ENCODE data around the gene RGS17. TPM values are rescaled to one million over a fixed set of nuclear protein-coding genes. Genes with fewer than 3 reads are reported as not detected.
A peak's percentile ranks its signal among the peaks of the same experiment; 100 is the strongest.

Gene RGS17
- total and polyA plus RNA-seq, 2 of the 13 experiments (the other 11 are each of a cell fraction or from before 2014, with no cell fraction given): 0.04 TPM; not detected in 1

DNA sequence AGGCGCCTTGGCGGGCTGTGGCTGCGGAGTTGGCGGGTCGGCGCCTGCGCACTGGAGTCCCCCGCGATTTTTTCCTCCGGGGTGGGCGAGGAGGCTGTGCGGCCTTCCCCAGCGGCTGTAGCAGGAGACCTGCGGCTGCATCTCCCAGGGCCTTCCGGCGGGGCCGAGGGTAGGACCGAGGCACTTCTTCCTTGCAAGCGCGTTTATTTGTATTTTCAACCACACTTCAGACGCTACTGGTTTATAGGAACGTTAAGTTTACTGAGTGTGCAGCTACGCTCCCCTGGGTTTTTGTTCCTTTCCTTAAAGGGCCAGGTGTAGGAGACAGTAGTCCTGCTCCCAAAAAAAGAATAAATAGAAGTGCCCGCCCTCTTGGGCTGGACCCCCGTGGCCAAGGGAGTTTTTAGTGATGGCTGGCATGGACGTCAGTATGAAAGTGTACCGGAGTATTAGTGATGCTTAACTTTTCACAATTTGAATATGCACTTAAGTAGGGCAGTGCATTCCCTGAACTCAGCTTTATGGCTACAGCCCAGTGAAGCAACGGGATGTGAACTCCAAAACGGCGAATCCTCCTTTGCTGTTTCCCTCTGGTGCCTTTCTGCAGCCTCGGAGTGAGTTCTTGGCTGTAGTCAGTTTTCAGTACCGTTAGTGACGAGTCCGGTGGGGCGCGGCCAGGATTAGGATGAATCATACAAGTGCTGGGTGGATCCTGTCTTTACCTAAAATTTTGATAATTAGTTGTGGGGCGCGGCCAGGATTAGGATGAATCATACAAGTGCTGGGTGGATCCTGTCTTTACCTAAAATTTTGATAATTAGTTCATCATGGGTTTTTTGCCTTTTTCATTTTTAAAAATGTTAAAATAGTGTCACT, 147.2 kb downstream of the RGS17 start (continued):
- no peak for TF ChIP-seq MEIS1 (CRISPR knock-in tag; IDR thresholded peaks at IDR 0.05; ENCODE audit: borderline replicate concordance)
- TF ChIP-seq ZFP62 (CRISPR knock-in tag; IDR thresholded peaks at IDR 0.05): no peak
- no peak for TF ChIP-seq GTF3A (CRISPR knock-in tag; conservative IDR thresholded peaks at IDR 0.05)
- no peak for TF ChIP-seq THAP8 (CRISPR knock-in tag; IDR thresholded peaks at IDR 0.05; ENCODE audit: borderline replicate concordance)
- TF ChIP-seq ZNF225 (CRISPR knock-in tag; IDR thresholded peaks at IDR 0.05): peak; percentile 28; the same call in 1 of the 2 replicates
- 0 out of 2 replicates have a peak, but pooled peaks have one; percentile 28 for TF ChIP-seq NFIC (IDR thresholded peaks at IDR 0.05; ENCODE audit: low read length)
- no peak for TF ChIP-seq MTF1 (CRISPR knock-in tag; IDR thresholded peaks at IDR 0.05)
- TF ChIP-seq, protein P1, sequence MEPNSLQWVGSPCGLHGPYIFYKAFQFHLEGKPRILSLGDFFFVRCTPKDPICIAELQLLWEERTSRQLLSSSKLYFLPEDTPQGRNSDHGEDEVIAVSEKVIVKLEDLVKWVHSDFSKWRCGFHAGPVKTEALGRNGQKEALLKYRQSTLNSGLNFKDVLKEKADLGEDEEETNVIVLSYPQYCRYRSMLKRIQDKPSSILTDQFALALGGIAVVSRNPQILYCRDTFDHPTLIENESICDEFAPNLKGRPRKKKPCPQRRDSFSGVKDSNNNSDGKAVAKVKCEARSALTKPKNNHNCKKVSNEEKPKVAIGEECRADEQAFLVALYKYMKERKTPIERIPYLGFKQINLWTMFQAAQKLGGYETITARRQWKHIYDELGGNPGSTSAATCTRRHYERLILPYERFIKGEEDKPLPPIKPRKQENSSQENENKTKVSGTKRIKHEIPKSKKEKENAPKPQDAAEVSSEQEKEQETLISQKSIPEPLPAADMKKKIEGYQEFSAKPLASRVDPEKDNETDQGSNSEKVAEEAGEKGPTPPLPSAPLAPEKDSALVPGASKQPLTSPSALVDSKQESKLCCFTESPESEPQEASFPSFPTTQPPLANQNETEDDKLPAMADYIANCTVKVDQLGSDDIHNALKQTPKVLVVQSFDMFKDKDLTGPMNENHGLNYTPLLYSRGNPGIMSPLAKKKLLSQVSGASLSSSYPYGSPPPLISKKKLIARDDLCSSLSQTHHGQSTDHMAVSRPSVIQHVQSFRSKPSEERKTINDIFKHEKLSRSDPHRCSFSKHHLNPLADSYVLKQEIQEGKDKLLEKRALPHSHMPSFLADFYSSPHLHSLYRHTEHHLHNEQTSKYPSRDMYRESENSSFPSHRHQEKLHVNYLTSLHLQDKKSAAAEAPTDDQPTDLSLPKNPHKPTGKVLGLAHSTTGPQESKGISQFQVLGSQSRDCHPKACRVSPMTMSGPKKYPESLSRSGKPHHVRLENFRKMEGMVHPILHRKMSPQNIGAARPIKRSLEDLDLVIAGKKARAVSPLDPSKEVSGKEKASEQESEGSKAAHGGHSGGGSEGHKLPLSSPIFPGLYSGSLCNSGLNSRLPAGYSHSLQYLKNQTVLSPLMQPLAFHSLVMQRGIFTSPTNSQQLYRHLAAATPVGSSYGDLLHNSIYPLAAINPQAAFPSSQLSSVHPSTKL (CRISPR knock-in tag; IDR thresholded peaks at IDR 0.05): no peak
- no peak for TF ChIP-seq HNF4G (IDR thresholded peaks at IDR 0.05; ENCODE audit: borderline replicate concordance, low read depth, low read length)
- no peak for TF ChIP-seq HNF4G (CRISPR knock-in tag; IDR thresholded peaks at IDR 0.05; ENCODE audit: borderline replicate concordance, low read depth)
- TF ChIP-seq POGZ (CRISPR knock-in tag; IDR thresholded peaks at IDR 0.05): no peak
- no peak for TF ChIP-seq NR2F1 (CRISPR knock-in tag; IDR thresholded peaks at IDR 0.05)
- TF ChIP-seq POGK (CRISPR knock-in tag; conservative IDR thresholded peaks at IDR 0.05): no peak
- TF ChIP-seq HNRNPLL (IDR thresholded peaks at IDR 0.05; ENCODE audit: low read depth, low read length, poor library complexity, severe bottlenecking): peak; percentile 96
- TF ChIP-seq FOXJ3 (CRISPR knock-in tag; IDR thresholded peaks at IDR 0.05; ENCODE audit: borderline replicate concordance): peak; percentile 65; the same call in 1 of the 2 replicates
- TF ChIP-seq, protein P2, sequence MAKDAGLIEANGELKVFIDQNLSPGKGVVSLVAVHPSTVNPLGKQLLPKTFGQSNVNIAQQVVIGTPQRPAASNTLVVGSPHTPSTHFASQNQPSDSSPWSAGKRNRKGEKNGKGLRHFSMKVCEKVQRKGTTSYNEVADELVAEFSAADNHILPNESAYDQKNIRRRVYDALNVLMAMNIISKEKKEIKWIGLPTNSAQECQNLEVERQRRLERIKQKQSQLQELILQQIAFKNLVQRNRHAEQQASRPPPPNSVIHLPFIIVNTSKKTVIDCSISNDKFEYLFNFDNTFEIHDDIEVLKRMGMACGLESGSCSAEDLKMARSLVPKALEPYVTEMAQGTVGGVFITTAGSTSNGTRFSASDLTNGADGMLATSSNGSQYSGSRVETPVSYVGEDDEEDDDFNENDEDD (CRISPR knock-in tag; IDR thresholded peaks at IDR 0.05; ENCODE audit: borderline replicate concordance): no peak
- no peak for TF ChIP-seq SMYD3 (CRISPR knock-in tag; IDR thresholded peaks at IDR 0.05)
